GM19025 (cell line): Measurements from ENCODE around the gene RPL38.

Experiments used
- ATAC-seq: cut with Tn5 transposase; IDR thresholded peaks from one replicate; pipeline ENCODE4 v1.9.1; 2021; ENCODE audit warnings: mild to moderate bottlenecking, low read depth, moderate library complexity; ENCODE audit not compliant: unreplicated experiment

Gene RPL38

GRCh38 chr17:74206332-74206818 is 2.9 kb downstream of the RPL38 start:
- ATAC-seq, result no peak

GRCh38 chr17:74210191-74211140 is 7.0 kb downstream of the RPL38 start:
- no peak for ATAC-seq

- ATAC-seq, result no peak
Measured at GRCh38 chr17:74211141-74211911, 7.8 kb downstream of the RPL38 start.

GRCh38 chr17:74211912-74212208 is 8.4 kb downstream of the RPL38 start:
- no peak for ATAC-seq

- ATAC-seq, result no peak
Measured at GRCh38 chr17:74212209-74212912, 8.9 kb downstream of the RPL38 start.

- peak; percentile 80 for ATAC-seq
Measured at GRCh38 chr17:74212913-74213791, 9.7 kb downstream of the RPL38 start, which contains the start of gene TTYH2. TTYH2 (plus strand) TSS chr17:74213571; CDS start chr17:74213588, 17 bp downstream.

GRCh38 chr17:74213861-74214391 is 10.4 kb downstream of the RPL38 start:
- no peak for ATAC-seq

- ATAC-seq, result no peak
Measured at GRCh38 chr17:74214484-74215341, 11.2 kb downstream of the RPL38 start.

- ATAC-seq, result no peak
Measured at GRCh38 chr17:74215342-74215727, 11.9 kb downstream of the RPL38 start.

- no peak for ATAC-seq
Measured at GRCh38 chr17:74216505-74216904, 13.0 kb downstream of the RPL38 start.

GRCh38 chr17:74217037-74217730 is 13.7 kb downstream of the RPL38 start:
- ATAC-seq, result no peak

GRCh38 chr17:74217888-74218287 is 14.4 kb downstream of the RPL38 start:
- ATAC-seq, result no peak

GRCh38 chr17:74218436-74218835 is 15.0 kb downstream of the RPL38 start:
- no peak for ATAC-seq

- ATAC-seq, result no peak
Measured at GRCh38 chr17:74219576-74220133, 16.2 kb downstream of the RPL38 start.

GRCh38 chr17:74220219-74220618 is 16.7 kb downstream of the RPL38 start:
- ATAC-seq, result no peak

GRCh38 chr17:74220946-74221818 is 17.7 kb downstream of the RPL38 start:
- no peak for ATAC-seq

- no peak for ATAC-seq
Measured at GRCh38 chr17:74222399-74222798, 18.9 kb downstream of the RPL38 start.
